GM23338 (cell line): Measurements from ENCODE around the gene ADAMTSL5. TPM values are rescaled to one million over a fixed set of nuclear protein-coding genes. Genes with fewer than 3 reads are reported as not detected.

Source experiments
- ATAC-seq: fragments of 200-7000 bp; cut with Tn5 transposase; 3 replicates; pipeline ENCODE4 v1.9.1; 2020
- DNase-seq: peaks from one replicate; pipeline ENCODE4 v3.0.0-alpha.2; 2015; ENCODE audit warnings: low spot score
- H2AFZ ChIP-seq: fragments of 200-600 bp; sonication (generic); 2 replicates; pipeline ENCODE4 v1.8.0; 2016; ENCODE audit warnings: antibody characterized with exemption, mild to moderate bottlenecking, moderate library complexity
- H3F3A ChIP-seq: fragments of 200-600 bp; sonication (generic); replicated peaks from 2 replicates; pipeline ENCODE4 v1.8.0; 2017; ENCODE audit warnings: antibody characterized with exemption, mixed run types, low read depth
- H3K27ac ChIP-seq: fragments of 200-600 bp; sonication (generic); 2 replicates; pipeline ENCODE4 v1.6.1; 2016; ENCODE audit warnings: low read depth
- H3K27me3 ChIP-seq: fragments of 200-600 bp; sonication (generic); 2 replicates; pipeline ENCODE4 v1.8.0; 2016; ENCODE audit warnings: mild to moderate bottlenecking, mixed run types, moderate library complexity; ENCODE audit not compliant: insufficient read depth
- H3K36me3 ChIP-seq: fragments of 200-600 bp; sonication (generic); 2 replicates; pipeline ENCODE4 v1.8.0; 2016; ENCODE audit warnings: mild to moderate bottlenecking; ENCODE audit not compliant: insufficient read depth
- H3K4me1 ChIP-seq: fragments of 200-600 bp; sonication (generic); 2 replicates; pipeline ENCODE4 v1.8.0; 2016; ENCODE audit warnings: mild to moderate bottlenecking, moderate library complexity; ENCODE audit not compliant: insufficient read depth
- H3K4me2 ChIP-seq: fragments of 200-600 bp; sonication (generic); 2 replicates; pipeline ENCODE4 v1.7.1; 2017; ENCODE audit warnings: mixed run types
- H3K4me3 ChIP-seq: fragments of 200-600 bp; sonication (generic); 2 replicates; pipeline ENCODE4 v1.6.1; 2016; ENCODE audit warnings: mixed run types
- H3K79me2 ChIP-seq: fragments of 200-600 bp; sonication (generic); replicated peaks from 2 replicates; pipeline ENCODE4 v1.8.0; 2017; ENCODE audit warnings: mild to moderate bottlenecking; ENCODE audit not compliant: insufficient read depth
- H3K9me2 ChIP-seq: fragments of 200-600 bp; sonication (generic); 2 replicates; pipeline ENCODE4 v1.8.0; 2017; ENCODE audit not compliant: insufficient read depth
- H4K20me1 ChIP-seq: fragments of 200-600 bp; sonication (generic); replicated peaks from 2 replicates; pipeline ENCODE4 v1.8.0; 2017; ENCODE audit warnings: mild to moderate bottlenecking; ENCODE audit not compliant: insufficient read depth
- H3K27ac Mint-ChIP-seq: 2 replicates; pipeline ENCODE4 v1.8.0; 2020; ENCODE audit warnings: inconsistent platforms, mild to moderate bottlenecking, moderate library complexity, mixed read lengths
- H3K27me3 Mint-ChIP-seq: 3 replicates; pipeline ENCODE4 v1.8.0; 2022; ENCODE audit warnings: low read depth, mild to moderate bottlenecking, moderate library complexity, mixed read lengths, inconsistent platforms; ENCODE audit not compliant: insufficient read depth, poor library complexity
- H3K36me3 Mint-ChIP-seq: 3 replicates; pipeline ENCODE4 v1.8.0; 2021; ENCODE audit warnings: low read depth, mild to moderate bottlenecking, inconsistent platforms, moderate library complexity, mixed read lengths
- H3K4me1 Mint-ChIP-seq: 3 replicates; pipeline ENCODE4 v1.8.0; 2020; ENCODE audit warnings: mild to moderate bottlenecking, inconsistent platforms, mixed read lengths
- H3K4me3 Mint-ChIP-seq: 3 replicates; pipeline ENCODE4 v1.8.0; 2021; ENCODE audit warnings: moderate library complexity, mild to moderate bottlenecking, inconsistent platforms, mixed read lengths
- H3K9me3 Mint-ChIP-seq: 3 replicates; pipeline ENCODE4 v1.8.0; 2020; ENCODE audit warnings: moderate library complexity, mild to moderate bottlenecking, inconsistent platforms, mixed read lengths
- CREB1 ChIP-seq: fragments of 250-450 bp; sonication (Bioruptor Pico); IDR thresholded peaks from 2 replicates; pipeline ENCODE4 v1.5.0; 2020; ENCODE audit warnings: low read depth, mild to moderate bottlenecking, moderate library complexity
- CTCF ChIP-seq, 2 experiments: fragments of 200-600 bp in 1 of 2; sonication (generic) in 1 of 2; conservative IDR thresholded peaks; 2 replicates each; pipeline versions ENCODE4 v1.5.1 to v1.6.1; 2016 to 2017; ENCODE audit warnings: antibody characterized with exemption in 2 of 2, low read depth in 2 of 2, mild to moderate bottlenecking in 2 of 2, moderate library complexity in 1 of 2
- ETS1 ChIP-seq: IDR thresholded peaks from 2 replicates; pipeline ENCODE4 v1.6.1; 2016; ENCODE audit warnings: antibody characterized with exemption
- EZH2 ChIP-seq: fragments of 200-600 bp; sonication (generic); IDR thresholded peaks from one replicate; pipeline ENCODE4 v1.8.0; 2017; ENCODE audit warnings: antibody characterized with exemption, mild to moderate bottlenecking, low read depth; ENCODE audit not compliant: unreplicated experiment
- JUNB ChIP-seq: IDR thresholded peaks from one replicate; pipeline ENCODE4 v1.6.1; 2016; ENCODE audit warnings: antibody characterized with exemption; ENCODE audit not compliant: unreplicated experiment
- POLR2AphosphoS5 ChIP-seq: IDR thresholded peaks from 2 replicates; pipeline ENCODE4 v1.6.1; 2016; ENCODE audit warnings: antibody characterized with exemption, low read depth
- ZNF331 ChIP-seq: fragments of 250-450 bp; sonication (Bioruptor Pico); IDR thresholded peaks from 2 replicates; pipeline ENCODE4 v1.5.0; 2020; ENCODE audit warnings: low read depth, mild to moderate bottlenecking, moderate library complexity
- ZNF462 ChIP-seq: fragments of 250-450 bp; sonication (Bioruptor Pico); IDR thresholded peaks from 2 replicates; pipeline ENCODE4 v1.5.0; 2020; ENCODE audit warnings: mild to moderate bottlenecking, moderate library complexity
- polyA plus RNA-seq: library from polyadenylated mRNA; unstranded; fragments of >200 nt; fragmentation: Nextera tagmentation; extraction: Ambion mirVana; gene quantifications from 2 replicates; pipeline ENCODE4 v1.2.1, GENCODE V29; 2016
- total RNA-seq: library from RNA; depleted of rRNA; stranded (reverse); fragments of >200 nt; shearing (Covaris generic); gene quantifications from 2 replicates; pipeline ENCODE4 v1.2.3, GENCODE V29; 2014

The ADAMTSL5 gene
- total and polyA plus RNA-seq, 2 experiments from 2014 or later, result 0.10 to 0.97 TPM

- Mint-ChIP-seq H3K9me3 (no peaks in the 10 kb centered on the region; the same call in 2 of the 3 replicates), H3K27ac (no peak overlapping the region), H3K4me1 (peaks cover under 1% of the 10 kb centered on the region; the same call in 2 of the 3 replicates), H3K27me3 (peaks cover 7% of the 10 kb centered on the region), H3K36me3 (peaks cover under 1% of the 10 kb centered on the region; the same call in 2 of the 3 replicates), H3K4me3 (no peak overlapping the region)
- H3K79me2 ChIP-seq, result peaks cover 10% of the 10 kb centered on the region
- H3K36me3 ChIP-seq, result no peaks in the 10 kb centered on the region
- H3K27ac ChIP-seq, result no peak overlapping the region
- no peaks in the 10 kb centered on the region for H3K27me3 ChIP-seq
- DNase-seq (no peak), ATAC-seq (no peak)
- no peak overlapping the region for H3K4me2 ChIP-seq
- H3K9me2 ChIP-seq, result no peaks in the 10 kb centered on the region
- H2AFZ ChIP-seq, result no peak overlapping the region
- H3K4me1 ChIP-seq, result peaks cover 4% of the 10 kb centered on the region; the same call in 1 of the 2 replicates
- peak in 1 of 2 experiments; percentile 19; a peak in 1 of 4 replicates for TF ChIP-seq CTCF (conservative IDR thresholded peaks at IDR 0.05; ENCODE audit: low read depth in 2 of 2)
- TF ChIP-seq POLR2AphosphoS5, result no peak
- H3F3A ChIP-seq, result 0 out of 2 replicates have a peak, but pooled peaks cover 10% of the 10 kb centered on the region
- H4K20me1 ChIP-seq, result peaks cover 5% of the 10 kb centered on the region; the same call in 1 of the 2 replicates
- no peak overlapping the region for H3K4me3 ChIP-seq
Observed at GRCh38 chr19:1482361-1483130, 30.3 kb downstream of the ADAMTSL5 start.

GRCh38 chr19:1481893-1482360, 30.9 kb downstream of the ADAMTSL5 start:
- Histone ChIP-seq H3K4me3 (no peak overlapping the region), H3K4me2 (no peak overlapping the region), H3K79me2 (peaks cover 16% of the 10 kb centered on the region), H3K4me1 (peaks cover 4% of the 10 kb centered on the region; the same call in 1 of the 2 replicates), H2AFZ (no peak overlapping the region), H3K27ac (no peak overlapping the region), H3K36me3 (0 out of 2 replicates have a peak, but pooled peaks cover 5% of the 10 kb centered on the region), H4K20me1 (peaks cover 11% of the 10 kb centered on the region), H3F3A (peaks cover 12% of the 10 kb centered on the region; the same call in 1 of the 2 replicates), H3K27me3 (no peaks in the 10 kb centered on the region), H3K9me2 (no peaks in the 10 kb centered on the region)
- peaks cover 7% of the 10 kb centered on the region for H3K27me3 Mint-ChIP-seq
- no peak overlapping the region for H3K27ac Mint-ChIP-seq
- H3K4me3 Mint-ChIP-seq, result no peak overlapping the region
- no peak for DNase-seq
- H3K9me3 Mint-ChIP-seq, result no peaks in the 10 kb centered on the region; the same call in 2 of the 3 replicates
- H3K4me1 Mint-ChIP-seq, result peaks cover 4% of the 10 kb centered on the region; the same call in 2 of the 3 replicates
- peaks cover 6% of the 10 kb centered on the region; the same call in 2 of the 3 replicates for H3K36me3 Mint-ChIP-seq
- no peak for ATAC-seq
- no peak for TF ChIP-seq CREB1
- TF ChIP-seq ZNF462 (CRISPR knock-in tag), result no peak
- no peak for TF ChIP-seq CTCF (conservative IDR thresholded peaks at IDR 0.05; ENCODE audit: low read depth in 2 of 2)
- no peak for TF ChIP-seq JUNB
- no peak for TF ChIP-seq ETS1
- TF ChIP-seq ZNF331, result no peak
- TF ChIP-seq EZH2, result no peak
